ENCODE measurements around the gene GSG1.
A peak's percentile ranks its signal among the peaks of the same experiment; 100 is the strongest.
"Not testable (repeated sequence)": the region's sequence is repeated elsewhere in the genome, so short reads cannot be mapped to it uniquely, and the experiment has no call there.

The GSG1 gene

DNA sequence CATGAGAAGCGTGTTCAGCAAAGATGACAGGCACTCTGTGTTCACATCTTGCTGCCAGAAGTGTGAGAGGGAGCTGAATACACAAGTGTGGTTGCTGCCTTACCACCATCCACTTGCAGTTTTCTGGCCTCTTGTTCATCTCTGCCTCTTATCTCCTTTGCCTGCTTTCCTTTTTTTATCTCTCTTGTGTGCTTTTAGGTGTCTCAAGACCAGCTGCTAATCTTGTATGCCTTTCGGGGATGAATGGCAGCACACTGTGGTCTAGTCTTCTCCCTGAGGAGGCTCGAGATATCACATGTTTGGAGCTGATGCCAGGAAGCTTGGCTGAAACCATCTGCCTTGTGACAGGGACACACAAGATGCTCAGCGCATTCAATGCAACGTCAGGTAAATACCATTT lies 42.1 kb downstream of the GSG1 start:
- POLR2A ChIA-PET, result no interaction called here
- TF ChIP-seq, protein P1, sequence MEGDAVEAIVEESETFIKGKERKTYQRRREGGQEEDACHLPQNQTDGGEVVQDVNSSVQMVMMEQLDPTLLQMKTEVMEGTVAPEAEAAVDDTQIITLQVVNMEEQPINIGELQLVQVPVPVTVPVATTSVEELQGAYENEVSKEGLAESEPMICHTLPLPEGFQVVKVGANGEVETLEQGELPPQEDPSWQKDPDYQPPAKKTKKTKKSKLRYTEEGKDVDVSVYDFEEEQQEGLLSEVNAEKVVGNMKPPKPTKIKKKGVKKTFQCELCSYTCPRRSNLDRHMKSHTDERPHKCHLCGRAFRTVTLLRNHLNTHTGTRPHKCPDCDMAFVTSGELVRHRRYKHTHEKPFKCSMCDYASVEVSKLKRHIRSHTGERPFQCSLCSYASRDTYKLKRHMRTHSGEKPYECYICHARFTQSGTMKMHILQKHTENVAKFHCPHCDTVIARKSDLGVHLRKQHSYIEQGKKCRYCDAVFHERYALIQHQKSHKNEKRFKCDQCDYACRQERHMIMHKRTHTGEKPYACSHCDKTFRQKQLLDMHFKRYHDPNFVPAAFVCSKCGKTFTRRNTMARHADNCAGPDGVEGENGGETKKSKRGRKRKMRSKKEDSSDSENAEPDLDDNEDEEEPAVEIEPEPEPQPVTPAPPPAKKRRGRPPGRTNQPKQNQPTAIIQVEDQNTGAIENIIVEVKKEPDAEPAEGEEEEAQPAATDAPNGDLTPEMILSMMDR (IDR thresholded peaks at IDR 0.05; ENCODE audit: control extremely low read depth, extremely low read depth, low read depth, missing control alignments), result no peak
- DNase-seq (ENCODE audit: extremely low spot score), result no peak
- CTCF ChIA-PET, result no interaction called here

DNA sequence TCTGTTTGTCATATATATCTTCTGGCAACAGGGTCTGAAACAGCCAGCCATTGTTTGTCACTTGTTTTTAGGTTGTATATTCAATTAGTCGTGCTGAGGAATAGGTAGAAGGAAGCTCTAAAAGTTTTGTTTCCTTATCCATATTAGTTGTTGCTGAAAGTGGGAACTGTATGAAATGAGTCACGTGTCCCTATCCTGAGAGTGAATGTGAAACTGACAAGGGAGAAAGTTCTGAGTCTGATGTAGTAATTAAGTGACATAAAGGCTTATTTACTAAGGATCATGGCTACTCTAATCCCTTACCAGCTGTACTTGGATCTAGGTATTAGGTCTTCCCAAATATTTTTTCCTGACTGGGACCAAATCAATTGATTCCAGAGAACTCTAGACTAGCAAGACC lies 42.9 kb downstream of the GSG1 start:
- TF ChIP-seq, protein P1 (IDR thresholded peaks at IDR 0.05; ENCODE audit: control extremely low read depth, extremely low read depth, low read depth, missing control alignments), result no peak
- ChIA-PET CTCF (interaction anchor here (1.3 kb wide), 1 partner anchor 9 kb away, joined by 4 read pairs; no protein-coding TSS in a partner anchor), POLR2A (no interaction called here)
- DNase-seq (ENCODE audit: extremely low spot score), result no peak

DNA sequence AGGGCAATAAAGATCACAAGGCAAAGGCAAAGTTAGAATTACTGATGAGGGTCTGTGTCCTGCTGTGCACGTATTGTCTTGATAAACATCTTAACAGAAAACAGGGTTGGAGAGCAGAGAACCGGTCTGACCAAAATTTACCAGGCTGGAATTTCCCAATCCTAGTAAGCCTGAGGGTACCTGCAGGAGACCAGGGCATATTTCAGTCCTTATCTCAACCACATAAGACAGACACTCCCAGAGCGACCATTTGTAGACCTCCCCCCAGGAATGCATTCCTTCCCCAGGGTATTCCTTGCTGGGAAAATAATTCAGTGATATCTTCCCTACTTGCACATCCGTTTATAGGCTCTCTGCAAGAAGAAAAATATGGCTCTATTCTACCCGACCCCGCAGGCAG lies 49.9 kb downstream of the GSG1 start:
- CTCF ChIA-PET, result interaction anchor here (1.9 kb wide), 1 partner anchor 46 kb away, joined by 4 read pairs; no protein-coding TSS in a partner anchor
- POLR2A ChIA-PET; DNase-seq (ENCODE audit: extremely low spot score): not testable (repeated sequence)

DNA sequence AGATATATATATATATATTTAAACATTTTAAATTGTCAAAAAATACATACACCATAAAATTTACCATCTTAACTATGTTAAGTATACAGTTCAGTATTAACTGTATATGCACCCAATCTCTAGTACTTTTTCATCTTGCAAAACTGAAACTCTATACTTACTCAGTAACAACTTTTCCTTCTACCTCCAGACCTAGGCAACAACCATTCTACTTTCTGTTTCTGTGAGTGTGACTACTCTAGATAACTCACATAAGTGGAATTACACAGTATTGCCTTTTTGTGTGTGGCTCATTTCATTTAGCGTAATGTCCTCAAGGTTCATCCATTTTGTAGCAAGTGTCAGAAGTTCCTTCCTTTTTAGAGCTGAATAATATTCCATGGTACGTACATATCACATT lies 51.0 kb downstream of the GSG1 start:
- TF ChIP-seq, protein P1 (IDR thresholded peaks at IDR 0.05; ENCODE audit: control extremely low read depth, extremely low read depth, low read depth, missing control alignments), result no peak
- ChIA-PET POLR2A (no interaction called here), CTCF (interaction anchor here (1.2 to 1.6 kb wide), 3 partner anchors 8 to 23 kb away, joined by 3 to 7 read pairs (median 4); no protein-coding TSS in a partner anchor)
- no peak for DNase-seq (ENCODE audit: extremely low spot score)

DNA sequence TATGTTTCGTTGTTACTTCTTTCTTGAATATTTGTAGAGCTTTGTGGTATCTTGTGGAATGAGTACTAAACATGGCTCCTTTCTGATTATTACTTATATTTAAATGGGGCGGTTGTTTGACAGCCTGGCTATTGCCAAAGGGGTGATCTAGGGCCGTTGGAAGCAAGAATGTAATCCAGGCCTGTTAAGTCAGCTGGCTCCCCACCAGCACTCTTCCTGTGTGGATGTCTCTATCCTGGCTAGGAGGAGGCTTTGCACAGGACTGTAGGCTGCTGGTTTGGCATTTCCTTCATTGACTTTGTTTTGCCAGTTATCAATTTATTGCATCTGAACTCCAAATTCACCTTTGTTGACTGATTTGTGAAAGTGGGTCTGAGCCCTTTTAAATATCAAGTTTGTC lies 53.7 kb downstream of the GSG1 start:
- ChIA-PET CTCF (interaction anchor here (1.5 kb wide), 1 partner anchor 11 kb away, joined by 6 read pairs; no protein-coding TSS in a partner anchor), POLR2A (no interaction called here)
- no peak for DNase-seq (ENCODE audit: extremely low spot score)
- TF ChIP-seq, protein P1 (IDR thresholded peaks at IDR 0.05; ENCODE audit: control extremely low read depth, extremely low read depth, low read depth, missing control alignments), result no peak

DNA sequence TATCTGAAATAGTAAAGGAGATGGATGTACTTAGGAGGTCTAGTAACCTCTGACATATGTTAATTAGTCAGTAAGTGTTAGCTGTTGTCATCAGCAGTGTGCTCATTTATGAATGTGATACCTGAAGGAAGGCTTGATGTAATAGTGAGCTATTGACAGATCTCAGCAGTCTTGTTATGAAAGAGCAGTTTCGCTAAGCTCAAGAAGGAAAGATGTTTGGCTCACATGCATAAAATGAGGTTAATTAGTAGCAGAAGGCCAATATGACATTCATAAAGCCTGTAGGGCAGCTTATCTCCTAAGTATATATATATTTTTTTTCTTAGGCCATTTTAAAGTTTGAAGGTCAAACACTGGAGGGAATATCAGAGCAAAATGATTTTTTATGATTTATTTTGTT lies 56.5 kb downstream of the GSG1 start:
- ChIA-PET POLR2A (no interaction called here), CTCF (interaction anchor here (0.7 to 1.4 kb wide), 3 partner anchors 9 to 146 kb away, joined by 3 read pairs; no protein-coding TSS in a partner anchor)
- peak; percentile 20 for DNase-seq (ENCODE audit: extremely low spot score)
- TF ChIP-seq, protein P1 (IDR thresholded peaks at IDR 0.05; ENCODE audit: control extremely low read depth, extremely low read depth, low read depth, missing control alignments), result no peak

DNA sequence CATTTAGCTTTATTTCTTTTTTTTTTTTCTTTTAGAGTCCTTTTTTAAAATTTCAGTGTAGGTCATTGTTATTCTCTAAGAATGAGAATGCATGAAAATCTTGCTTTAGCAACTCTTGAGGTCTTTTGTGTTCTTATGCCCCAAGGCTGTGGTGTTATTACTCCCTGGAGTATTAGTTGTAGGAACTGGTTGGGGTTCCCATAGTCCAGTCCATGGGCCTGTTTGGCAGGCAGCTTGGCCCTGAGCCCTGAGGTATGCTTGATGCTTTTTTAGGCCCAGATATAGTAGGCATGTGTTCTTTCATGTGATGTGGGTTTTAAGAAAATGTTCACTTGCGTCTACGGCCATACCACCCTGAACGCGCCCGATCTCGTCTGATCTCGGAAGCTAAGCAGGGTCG lies 57.7 kb downstream of the GSG1 start:
- ChIA-PET CTCF (interaction anchor here (1.1 kb wide), 1 partner anchor 167 kb away, joined by 3 read pairs; no protein-coding TSS in a partner anchor), POLR2A (interaction anchor here (0.6 kb wide), 1 partner anchor 9 kb away, joined by 3 read pairs; no protein-coding TSS in a partner anchor)
- TF ChIP-seq, protein P1 (IDR thresholded peaks at IDR 0.05; ENCODE audit: control extremely low read depth, extremely low read depth, low read depth, missing control alignments), result no peak
- no peak for DNase-seq (ENCODE audit: extremely low spot score)
